ENCODE measurements around the gene OSGIN1.

- TF ChIP-seq CTCF (IDR thresholded peaks at IDR 0.05) (no peak), POLR2A (IDR thresholded peaks at IDR 0.05) (no peak), EP300 (IDR thresholded peaks at IDR 0.05) (no peak)
These were observed 12.9 kb upstream of the OSGIN1 start for GRCh38 chr16:83940119-83940518.

Data from tibial nerve (tissue), 4 donors.